Measurements from ENCODE around the gene NCAPD3.

NCAPD3 gene

GRCh38 chr11:134267966-134268365 lies 44.2 kb upstream of the NCAPD3 start:
- H3K4me3 ChIP-seq (ENCODE audit: control insufficient read depth, low read depth, low read length), result no peak overlapping the region
- no peak for TF ChIP-seq CTCF (IDR thresholded peaks at IDR 0.05; ENCODE audit: control insufficient read depth, insufficient read depth, low read depth, low read length, missing control alignments)
- DNase-seq (ENCODE audit: low read depth), result no peak

GRCh38 chr11:134267461-134267860 lies 43.7 kb upstream of the NCAPD3 start:
- DNase-seq (ENCODE audit: low read depth), result no peak
- no peak overlapping the region for H3K4me3 ChIP-seq (ENCODE audit: control insufficient read depth, low read depth, low read length)
- no peak for TF ChIP-seq CTCF (IDR thresholded peaks at IDR 0.05; ENCODE audit: control insufficient read depth, insufficient read depth, low read depth, low read length, missing control alignments)

- DNase-seq (ENCODE audit: low read depth), result peak; percentile 93
- TF ChIP-seq CTCF (IDR thresholded peaks at IDR 0.05; ENCODE audit: control insufficient read depth, insufficient read depth, low read depth, low read length, missing control alignments), result no peak
- no peak overlapping the region for H3K4me3 ChIP-seq (ENCODE audit: control insufficient read depth, low read depth, low read length)
Measured at GRCh38 chr11:134266841-134267251, 43.1 kb upstream of the NCAPD3 start.

- DNase-seq (ENCODE audit: low read depth), result peak; percentile 33
- H3K4me3 ChIP-seq (ENCODE audit: control insufficient read depth, low read depth, low read length), result no peak overlapping the region
- TF ChIP-seq CTCF (IDR thresholded peaks at IDR 0.05; ENCODE audit: control insufficient read depth, insufficient read depth, low read depth, low read length, missing control alignments), result no peak
Measured at GRCh38 chr11:134266440-134266839, 42.7 kb upstream of the NCAPD3 start.

- no peak overlapping the region for H3K4me3 ChIP-seq (ENCODE audit: control insufficient read depth, low read depth, low read length)
- TF ChIP-seq CTCF (IDR thresholded peaks at IDR 0.05; ENCODE audit: control insufficient read depth, insufficient read depth, low read depth, low read length, missing control alignments), result no peak
- no peak for DNase-seq (ENCODE audit: low read depth)
Measured at GRCh38 chr11:134264966-134265764, 41.4 kb upstream of the NCAPD3 start.

GRCh38 chr11:134261626-134262488 lies 38.1 kb upstream of the NCAPD3 start:
- no peak overlapping the region for H3K4me3 ChIP-seq (ENCODE audit: control insufficient read depth, low read depth, low read length)
- TF ChIP-seq CTCF (IDR thresholded peaks at IDR 0.05; ENCODE audit: control insufficient read depth, insufficient read depth, low read depth, low read length, missing control alignments), result peak; percentile 67
- no peak for DNase-seq (ENCODE audit: low read depth)
